Measurements from ENCODE around the gene PFDN1. TPM values are rescaled to one million over a fixed set of nuclear protein-coding genes. Genes with fewer than 3 reads are reported as not detected.
"Not testable (repeated sequence)": the region's sequence is repeated elsewhere in the genome, so short reads cannot be mapped to it uniquely, and the experiment has no call there.

PFDN1 gene
- polyA plus RNA-seq, 2 donors: 65.4 to 67.6 TPM

DNA sequence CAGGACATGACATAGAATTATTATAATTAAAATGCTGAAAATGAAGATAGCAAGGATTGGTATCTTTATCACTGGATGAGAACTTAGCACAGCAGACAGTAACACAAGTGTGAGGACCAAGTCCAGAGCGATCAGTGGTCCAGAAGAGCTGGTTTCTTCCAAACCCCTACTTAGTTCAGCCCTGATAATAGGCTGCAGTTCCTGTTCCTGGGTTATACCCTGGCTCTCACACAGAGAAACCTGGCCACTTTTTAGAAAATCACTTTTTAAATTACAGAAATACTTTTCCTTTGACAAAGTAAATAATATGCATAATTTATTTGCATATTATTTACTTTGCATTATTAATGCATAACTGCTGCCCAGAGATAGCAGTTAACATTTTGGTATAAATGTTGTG lies 87.6 kb downstream of the PFDN1 start:
- Histone ChIP-seq H3K9me3 (ENCODE audit: control insufficient read depth in 2 of 2, insufficient read depth in 1 of 2, low read depth in 1 of 2, low read length in 1 of 2) (no peaks in the 10 kb centered on the region), H3K36me3 (ENCODE audit: control insufficient read depth in 2 of 2, insufficient read depth in 2 of 2, low read length in 1 of 2) (no peaks in the 10 kb centered on the region), H3K27ac (ENCODE audit: low read depth in 2 of 2, low read length in 1 of 2) (no peak overlapping the region), H3K4me3 (ENCODE audit: low read depth in 1 of 2, low read length in 2 of 2) (no peak overlapping the region), H3K27me3 (ENCODE audit: control insufficient read depth in 1 of 2, insufficient read depth in 2 of 2, low read length in 2 of 2) (no peaks in the 10 kb centered on the region), H3K4me1 (ENCODE audit: control insufficient read depth in 2 of 2, insufficient read depth in 2 of 2, low read length in 1 of 2) (no peaks in the 10 kb centered on the region)
- WGBS, 2 donors: 88 to 95% methylated on average over 1 of the region's 1 CpG

DNA sequence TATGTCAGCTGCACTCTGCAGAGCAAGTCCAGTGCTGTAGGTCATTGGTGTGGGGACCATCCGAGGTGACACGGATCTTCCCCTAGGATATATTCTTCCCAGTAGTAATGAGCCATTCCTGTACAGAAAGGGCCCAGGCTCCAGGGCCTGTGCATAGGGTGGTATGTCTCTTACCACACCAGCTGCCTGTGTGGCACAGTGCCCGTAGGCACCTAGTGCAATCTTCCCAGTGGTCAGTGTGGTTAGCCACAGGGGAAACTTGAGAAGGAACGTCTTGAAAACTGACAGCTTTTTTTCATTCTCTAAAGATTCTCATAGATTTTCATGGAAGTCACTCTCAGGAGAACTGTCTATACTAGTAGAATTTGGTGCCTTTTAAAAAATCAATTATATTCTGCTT lies 88.1 kb downstream of the PFDN1 start:
- Histone ChIP-seq H3K4me3 (ENCODE audit: low read depth in 1 of 2, low read length in 2 of 2) (no peak overlapping the region), H3K27ac (ENCODE audit: low read depth in 2 of 2, low read length in 1 of 2) (no peak overlapping the region), H3K9me3 (ENCODE audit: control insufficient read depth in 2 of 2, insufficient read depth in 1 of 2, low read depth in 1 of 2, low read length in 1 of 2) (no peaks in the 10 kb centered on the region), H3K27me3 (ENCODE audit: control insufficient read depth in 1 of 2, insufficient read depth in 2 of 2, low read length in 2 of 2) (no peaks in the 10 kb centered on the region), H3K4me1 (ENCODE audit: control insufficient read depth in 2 of 2, insufficient read depth in 2 of 2, low read length in 1 of 2) (no peaks in the 10 kb centered on the region), H3K36me3 (ENCODE audit: control insufficient read depth in 2 of 2, insufficient read depth in 2 of 2, low read length in 1 of 2) (no peaks in the 10 kb centered on the region)
- WGBS, 2 donors: 68 to 82% methylated on average over 4 of the region's 4 CpGs

DNA sequence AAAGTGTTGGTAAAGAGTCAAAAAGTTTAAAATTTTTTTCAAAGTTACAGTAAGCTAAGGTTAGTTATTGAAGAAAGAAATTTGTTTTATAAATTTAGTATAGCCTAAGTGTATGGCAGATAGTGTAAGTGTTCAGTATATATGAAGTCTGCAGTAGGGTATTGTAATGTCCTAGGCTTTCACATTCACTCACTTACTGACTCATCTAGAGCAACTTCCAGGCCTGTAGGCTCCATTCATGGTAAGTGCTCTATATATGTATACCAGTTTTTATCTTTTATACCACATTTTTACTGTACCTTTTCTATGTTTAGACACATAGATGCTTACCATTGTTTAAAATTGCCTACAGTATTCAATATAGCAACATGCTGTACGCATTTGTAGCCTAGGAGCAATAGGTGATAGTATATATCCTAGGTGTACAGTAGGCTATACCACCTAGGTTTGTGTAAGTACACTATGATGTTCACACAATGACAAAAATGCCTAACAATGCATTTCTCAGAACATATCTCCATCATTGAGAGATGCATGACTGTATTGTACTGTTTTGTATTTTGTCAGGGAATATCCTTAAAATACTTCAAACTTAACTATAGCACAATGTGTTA lies 89.4 kb downstream of the PFDN1 start:
- Histone ChIP-seq H3K4me1 (ENCODE audit: control insufficient read depth in 2 of 2, insufficient read depth in 2 of 2, low read length in 1 of 2) (no peaks in the 10 kb centered on the region), H3K27me3 (ENCODE audit: control insufficient read depth in 1 of 2, insufficient read depth in 2 of 2, low read length in 2 of 2) (no peaks in the 10 kb centered on the region), H3K9me3 (ENCODE audit: control insufficient read depth in 2 of 2, insufficient read depth in 1 of 2, low read depth in 1 of 2, low read length in 1 of 2) (no peaks in the 10 kb centered on the region), H3K36me3 (ENCODE audit: control insufficient read depth in 2 of 2, insufficient read depth in 2 of 2, low read length in 1 of 2) (no peaks in the 10 kb centered on the region), H3K27ac (ENCODE audit: low read depth in 2 of 2, low read length in 1 of 2) (no peak overlapping the region), H3K4me3 (ENCODE audit: low read depth in 1 of 2, low read length in 2 of 2) (no peak overlapping the region)
- 94 to 100% methylated on average over 1 of the region's 1 CpG for WGBS, 2 donors

DNA sequence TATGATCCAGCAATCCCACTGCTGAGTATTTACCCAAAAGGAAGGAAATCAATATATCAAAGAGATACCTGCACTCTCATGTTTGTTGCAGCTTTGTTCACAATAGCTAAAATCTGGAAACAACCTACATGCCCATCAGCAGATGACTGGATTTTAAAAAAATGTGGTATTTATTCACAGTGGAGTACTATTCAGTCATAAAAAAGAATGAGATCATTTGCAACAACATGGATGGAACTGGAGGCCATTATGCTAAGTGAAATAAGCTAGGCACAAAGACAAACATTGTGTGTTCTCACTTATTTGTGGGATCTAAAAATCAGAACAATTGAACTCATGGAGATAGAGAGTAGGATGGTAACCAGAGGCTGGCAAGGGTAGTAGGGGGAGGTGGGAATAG lies 94.8 kb downstream of the PFDN1 start:
- Histone ChIP-seq H3K4me3 (ENCODE audit: low read depth in 1 of 2, low read length in 2 of 2) (no peak overlapping the region), H3K9me3 (ENCODE audit: control insufficient read depth in 2 of 2, insufficient read depth in 1 of 2, low read depth in 1 of 2, low read length in 1 of 2) (no peaks in the 10 kb centered on the region), H3K27me3 (ENCODE audit: control insufficient read depth in 1 of 2, insufficient read depth in 2 of 2, low read length in 2 of 2) (no peaks in the 10 kb centered on the region), H3K4me1 (ENCODE audit: control insufficient read depth in 2 of 2, insufficient read depth in 2 of 2, low read length in 1 of 2) (no peaks in the 10 kb centered on the region), H3K27ac (ENCODE audit: low read depth in 2 of 2, low read length in 1 of 2) (no peak overlapping the region), H3K36me3 (ENCODE audit: control insufficient read depth in 2 of 2, insufficient read depth in 2 of 2, low read length in 1 of 2) (no peaks in the 10 kb centered on the region)

DNA sequence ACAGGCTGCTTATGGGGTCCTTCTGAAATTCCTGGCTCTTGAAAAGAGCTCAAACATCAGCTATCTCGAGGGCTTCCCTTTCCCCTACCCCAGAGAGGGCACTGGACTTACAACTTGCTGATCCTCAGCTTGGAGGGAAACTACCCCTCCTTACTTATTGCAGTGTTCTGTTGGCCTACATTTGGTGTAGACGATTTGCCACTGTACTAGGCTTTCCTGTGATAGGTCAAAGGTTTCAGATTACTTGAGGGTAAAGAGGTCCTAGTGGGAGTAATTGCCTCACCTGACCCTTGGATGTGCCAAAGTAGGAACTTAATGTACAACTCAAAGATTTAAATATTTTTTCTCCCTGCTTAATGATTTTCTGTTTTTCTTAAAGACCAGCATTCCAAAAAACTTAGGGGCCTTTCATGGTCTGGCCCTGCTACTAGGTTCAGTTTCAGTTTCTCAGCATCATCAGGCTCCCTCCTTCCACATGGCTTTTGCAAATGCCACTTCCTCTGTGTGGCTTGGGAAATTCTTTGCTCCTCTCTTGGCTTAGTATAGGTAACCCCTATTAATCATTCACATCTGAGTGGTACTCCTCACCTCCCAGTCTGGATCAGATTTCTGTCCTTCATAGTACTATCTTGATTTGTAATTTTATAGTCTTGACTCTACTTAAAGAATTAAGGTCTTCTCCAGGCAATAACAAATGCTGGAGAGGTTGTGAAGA lies 95.5 kb downstream of the PFDN1 start:
- Histone ChIP-seq H3K27ac (ENCODE audit: low read depth in 2 of 2, low read length in 1 of 2) (no peak overlapping the region), H3K9me3 (ENCODE audit: control insufficient read depth in 2 of 2, insufficient read depth in 1 of 2, low read depth in 1 of 2, low read length in 1 of 2) (no peaks in the 10 kb centered on the region), H3K36me3 (ENCODE audit: control insufficient read depth in 2 of 2, insufficient read depth in 2 of 2, low read length in 1 of 2) (no peaks in the 10 kb centered on the region), H3K4me1 (ENCODE audit: control insufficient read depth in 2 of 2, insufficient read depth in 2 of 2, low read length in 1 of 2) (no peaks in the 10 kb centered on the region), H3K27me3 (ENCODE audit: control insufficient read depth in 1 of 2, insufficient read depth in 2 of 2, low read length in 2 of 2) (no peaks in the 10 kb centered on the region), H3K4me3 (ENCODE audit: low read depth in 1 of 2, low read length in 2 of 2) (no peak overlapping the region)
- 47 to 68% methylated on average over 2 of the region's 2 CpGs for WGBS, 2 donors

DNA sequence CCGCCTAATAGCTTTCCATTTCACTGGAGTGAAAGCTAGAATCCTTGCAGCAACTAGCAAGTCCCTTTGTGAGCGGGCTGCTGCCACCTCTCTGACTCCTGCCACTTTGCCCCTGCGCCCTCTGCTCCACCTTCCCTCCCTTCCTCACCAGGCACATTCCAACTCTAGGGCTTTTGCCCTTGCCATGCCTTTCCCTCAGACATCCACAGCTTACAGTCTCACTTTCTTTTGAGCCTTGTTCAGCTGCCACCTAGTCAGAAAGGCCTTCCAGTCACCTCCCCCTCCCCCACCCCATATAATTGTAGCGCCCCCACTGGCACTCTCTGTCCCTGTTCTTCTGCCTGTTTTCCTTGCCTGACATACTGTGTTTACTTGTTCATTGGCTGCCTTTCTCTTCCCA lies 96.9 kb downstream of the PFDN1 start:
- Histone ChIP-seq H3K4me1 (ENCODE audit: control insufficient read depth in 2 of 2, insufficient read depth in 2 of 2, low read length in 1 of 2) (no peaks in the 10 kb centered on the region), H3K36me3 (ENCODE audit: control insufficient read depth in 2 of 2, insufficient read depth in 2 of 2, low read length in 1 of 2) (no peaks in the 10 kb centered on the region), H3K27ac (ENCODE audit: low read depth in 2 of 2, low read length in 1 of 2) (no peak overlapping the region), H3K4me3 (ENCODE audit: low read depth in 1 of 2, low read length in 2 of 2) (no peak overlapping the region), H3K9me3 (ENCODE audit: control insufficient read depth in 2 of 2, insufficient read depth in 1 of 2, low read depth in 1 of 2, low read length in 1 of 2) (no peaks in the 10 kb centered on the region), H3K27me3 (ENCODE audit: control insufficient read depth in 1 of 2, insufficient read depth in 2 of 2, low read length in 2 of 2) (no peaks in the 10 kb centered on the region)
- WGBS, 2 donors: 91 to 93% methylated on average over 4 of the region's 4 CpGs

DNA sequence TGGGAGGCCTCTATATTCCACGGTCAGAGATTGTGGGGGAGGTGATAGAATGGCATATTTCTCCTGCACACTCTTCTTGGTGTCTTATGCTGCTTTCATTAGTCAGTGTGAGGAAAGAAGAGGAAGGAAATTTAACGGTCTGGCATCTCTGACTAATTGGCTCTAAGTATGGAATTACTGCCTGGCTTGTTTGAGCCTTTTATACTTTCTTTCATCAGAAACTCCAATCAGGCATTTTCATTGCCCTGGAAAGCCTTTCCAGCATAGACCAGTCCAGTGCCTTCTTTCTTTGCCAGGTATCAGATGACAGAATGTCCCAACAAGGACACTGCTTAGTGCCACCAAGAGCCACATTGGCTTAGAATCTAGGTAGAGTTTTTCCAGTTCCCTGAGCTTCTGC lies 97.7 kb downstream of the PFDN1 start:
- H3K36me3 ChIP-seq (ENCODE audit: control insufficient read depth in 2 of 2, insufficient read depth in 2 of 2, low read length in 1 of 2): no peaks in the 10 kb centered on the region
- no peak overlapping the region for H3K4me3 ChIP-seq (ENCODE audit: low read depth in 1 of 2, low read length in 2 of 2)
- H3K4me1 ChIP-seq (ENCODE audit: control insufficient read depth in 2 of 2, insufficient read depth in 2 of 2, low read length in 1 of 2): no peaks in the 10 kb centered on the region
- no peaks in the 10 kb centered on the region for H3K27me3 ChIP-seq (ENCODE audit: control insufficient read depth in 1 of 2, insufficient read depth in 2 of 2, low read length in 2 of 2)
- no peak overlapping the region for H3K27ac ChIP-seq (ENCODE audit: low read depth in 2 of 2, low read length in 1 of 2)
- H3K9me3 ChIP-seq (ENCODE audit: control insufficient read depth in 2 of 2, insufficient read depth in 1 of 2, low read depth in 1 of 2, low read length in 1 of 2): no peaks in the 10 kb centered on the region
- WGBS, 2 donors: 55 to 60% methylated on average over 2 of the region's 2 CpGs

DNA sequence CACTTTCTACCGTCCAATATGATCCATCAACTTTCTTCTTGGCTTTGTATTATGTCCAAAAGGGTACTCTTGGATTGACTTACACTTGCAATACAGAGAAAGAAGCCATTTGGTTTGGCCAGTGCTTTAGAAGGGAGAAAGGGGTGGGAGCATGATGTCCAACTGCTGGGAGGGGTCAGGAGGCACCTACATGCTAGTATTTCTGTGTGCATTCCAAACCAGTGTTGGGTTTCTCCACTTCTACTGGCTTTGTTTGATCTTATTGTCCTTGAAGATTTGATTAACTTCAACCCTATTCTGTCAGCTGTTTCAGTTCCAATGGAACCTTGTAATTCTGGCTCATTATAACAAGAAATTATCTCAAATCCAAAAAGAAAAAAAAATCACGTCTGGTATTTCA lies 100.3 kb downstream of the PFDN1 start:
- Histone ChIP-seq H3K4me1 (ENCODE audit: control insufficient read depth in 2 of 2, insufficient read depth in 2 of 2, low read length in 1 of 2) (no peaks in the 10 kb centered on the region), H3K4me3 (ENCODE audit: low read depth in 1 of 2, low read length in 2 of 2) (no peak overlapping the region), H3K27me3 (ENCODE audit: control insufficient read depth in 1 of 2, insufficient read depth in 2 of 2, low read length in 2 of 2) (no peaks in the 10 kb centered on the region), H3K9me3 (ENCODE audit: control insufficient read depth in 2 of 2, insufficient read depth in 1 of 2, low read depth in 1 of 2, low read length in 1 of 2) (no peaks in the 10 kb centered on the region), H3K27ac (ENCODE audit: low read depth in 2 of 2, low read length in 1 of 2) (no peak overlapping the region), H3K36me3 (ENCODE audit: control insufficient read depth in 2 of 2, insufficient read depth in 2 of 2, low read length in 1 of 2) (no peaks in the 10 kb centered on the region)
- WGBS, 2 donors: 59 to 71% methylated on average over 2 of the region's 2 CpGs

DNA sequence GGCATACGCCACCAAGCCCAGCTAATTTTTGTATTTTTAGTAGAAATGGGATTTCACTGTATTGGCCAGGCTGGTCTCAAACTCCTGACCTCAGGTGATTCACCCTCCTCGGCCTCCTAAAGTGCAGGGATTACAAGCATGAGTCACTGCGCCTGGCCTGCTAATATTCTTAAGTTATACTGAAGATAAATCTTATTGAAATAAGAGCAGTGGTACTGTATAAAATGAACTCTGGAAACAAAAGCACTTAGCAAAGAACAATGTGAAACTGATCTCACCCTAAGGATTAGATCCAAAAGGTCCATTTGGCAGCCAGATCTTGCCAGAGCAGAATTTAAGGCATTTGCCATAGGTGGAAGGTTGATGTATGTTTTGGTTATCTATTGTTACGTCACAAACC lies 100.8 kb downstream of the PFDN1 start:
- no peaks in the 10 kb centered on the region for H3K9me3 ChIP-seq (ENCODE audit: control insufficient read depth in 2 of 2, insufficient read depth in 1 of 2, low read depth in 1 of 2, low read length in 1 of 2)
- 68 to 80% methylated on average over 4 of the region's 4 CpGs for WGBS, 2 donors

DNA sequence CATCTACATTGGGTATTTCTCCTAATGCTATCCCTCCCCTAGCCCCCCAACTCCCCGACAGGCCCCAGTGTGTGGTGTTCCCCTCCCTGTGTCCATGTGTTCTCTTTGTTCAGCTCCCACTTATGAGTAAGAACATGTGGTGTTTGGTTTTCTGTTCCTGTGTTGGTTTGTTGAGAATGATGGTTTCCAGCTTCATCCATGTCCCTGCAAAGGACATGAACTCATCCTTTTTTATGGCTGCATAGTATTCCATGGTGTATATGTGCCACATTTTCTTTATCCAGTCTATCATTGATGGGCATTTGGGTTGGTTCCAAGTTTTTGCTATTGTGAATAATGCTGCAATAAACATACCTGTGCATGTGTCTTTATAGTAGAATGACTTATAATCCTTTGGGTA lies 104.0 kb downstream of the PFDN1 start:
- H3K27me3 ChIP-seq (ENCODE audit: control insufficient read depth in 1 of 2, insufficient read depth in 2 of 2, low read length in 2 of 2); H3K4me3 ChIP-seq (ENCODE audit: low read depth in 1 of 2, low read length in 2 of 2); H3K27ac ChIP-seq (ENCODE audit: low read depth in 2 of 2, low read length in 1 of 2); H3K9me3 ChIP-seq (ENCODE audit: control insufficient read depth in 2 of 2, insufficient read depth in 1 of 2, low read depth in 1 of 2, low read length in 1 of 2); H3K36me3 ChIP-seq (ENCODE audit: control insufficient read depth in 2 of 2, insufficient read depth in 2 of 2, low read length in 1 of 2); H3K4me1 ChIP-seq (ENCODE audit: control insufficient read depth in 2 of 2, insufficient read depth in 2 of 2, low read length in 1 of 2): not testable (repeated sequence)
- 91 to 94% methylated on average over 1 of the region's 1 CpG for WGBS, 2 donors

More for the DNA sequence above, 100.8 kb downstream of the PFDN1 start:
- Histone ChIP-seq H3K36me3 (ENCODE audit: control insufficient read depth in 2 of 2, insufficient read depth in 2 of 2, low read length in 1 of 2) (no peaks in the 10 kb centered on the region), H3K27me3 (ENCODE audit: control insufficient read depth in 1 of 2, insufficient read depth in 2 of 2, low read length in 2 of 2) (no peaks in the 10 kb centered on the region), H3K4me3 (ENCODE audit: low read depth in 1 of 2, low read length in 2 of 2) (no peak overlapping the region), H3K27ac (ENCODE audit: low read depth in 2 of 2, low read length in 1 of 2) (no peak overlapping the region), H3K4me1 (ENCODE audit: control insufficient read depth in 2 of 2, insufficient read depth in 2 of 2, low read length in 1 of 2) (no peaks in the 10 kb centered on the region)

All from esophagus (tissue), 2 donors.